Measurements from ENCODE around the gene MCRIP2.

MCRIP2 gene

DNA sequence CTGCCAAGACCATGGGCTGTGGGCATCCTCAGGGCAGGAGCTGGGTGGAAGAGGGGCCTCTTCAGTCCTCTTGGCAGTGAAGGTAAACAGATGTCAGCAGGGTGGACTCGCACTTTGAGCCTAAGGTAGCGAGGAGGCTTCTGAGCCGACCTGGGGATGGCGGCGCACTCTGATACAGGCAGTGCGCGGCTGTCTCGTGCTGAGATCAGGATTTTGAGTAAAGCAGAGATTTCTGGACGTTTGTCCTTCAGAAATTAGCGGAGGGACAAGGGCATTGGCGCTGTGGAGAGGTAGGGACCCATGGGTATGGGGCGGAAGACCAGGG lies 44.9 kb upstream of the MCRIP2 start:
- TF ChIP-seq TEAD4 (IDR thresholded peaks at IDR 0.05): no peak
- TF ChIP-seq, protein P1, sequence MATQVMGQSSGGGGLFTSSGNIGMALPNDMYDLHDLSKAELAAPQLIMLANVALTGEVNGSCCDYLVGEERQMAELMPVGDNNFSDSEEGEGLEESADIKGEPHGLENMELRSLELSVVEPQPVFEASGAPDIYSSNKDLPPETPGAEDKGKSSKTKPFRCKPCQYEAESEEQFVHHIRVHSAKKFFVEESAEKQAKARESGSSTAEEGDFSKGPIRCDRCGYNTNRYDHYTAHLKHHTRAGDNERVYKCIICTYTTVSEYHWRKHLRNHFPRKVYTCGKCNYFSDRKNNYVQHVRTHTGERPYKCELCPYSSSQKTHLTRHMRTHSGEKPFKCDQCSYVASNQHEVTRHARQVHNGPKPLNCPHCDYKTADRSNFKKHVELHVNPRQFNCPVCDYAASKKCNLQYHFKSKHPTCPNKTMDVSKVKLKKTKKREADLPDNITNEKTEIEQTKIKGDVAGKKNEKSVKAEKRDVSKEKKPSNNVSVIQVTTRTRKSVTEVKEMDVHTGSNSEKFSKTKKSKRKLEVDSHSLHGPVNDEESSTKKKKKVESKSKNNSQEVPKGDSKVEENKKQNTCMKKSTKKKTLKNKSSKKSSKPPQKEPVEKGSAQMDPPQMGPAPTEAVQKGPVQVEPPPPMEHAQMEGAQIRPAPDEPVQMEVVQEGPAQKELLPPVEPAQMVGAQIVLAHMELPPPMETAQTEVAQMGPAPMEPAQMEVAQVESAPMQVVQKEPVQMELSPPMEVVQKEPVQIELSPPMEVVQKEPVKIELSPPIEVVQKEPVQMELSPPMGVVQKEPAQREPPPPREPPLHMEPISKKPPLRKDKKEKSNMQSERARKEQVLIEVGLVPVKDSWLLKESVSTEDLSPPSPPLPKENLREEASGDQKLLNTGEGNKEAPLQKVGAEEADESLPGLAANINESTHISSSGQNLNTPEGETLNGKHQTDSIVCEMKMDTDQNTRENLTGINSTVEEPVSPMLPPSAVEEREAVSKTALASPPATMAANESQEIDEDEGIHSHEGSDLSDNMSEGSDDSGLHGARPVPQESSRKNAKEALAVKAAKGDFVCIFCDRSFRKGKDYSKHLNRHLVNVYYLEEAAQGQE (IDR thresholded peaks at IDR 0.05; ENCODE audit: low read depth): no peak
- TF ChIP-seq CREB1 (IDR thresholded peaks at IDR 0.05; ENCODE audit: low read depth): no peak

- TF ChIP-seq CEBPB (IDR thresholded peaks at IDR 0.05): no peak
- no peak for TF ChIP-seq EP300 (IDR thresholded peaks at IDR 0.05; ENCODE audit: borderline replicate concordance)
- no peak for TF ChIP-seq YY1 (IDR thresholded peaks at IDR 0.05; ENCODE audit: low read depth)
- TF ChIP-seq CREB1 (IDR thresholded peaks at IDR 0.05; ENCODE audit: low read depth): no peak
- no peak for TF ChIP-seq ZBTB7A (IDR thresholded peaks at IDR 0.05; ENCODE audit: low read depth)
- TF ChIP-seq TEAD4 (IDR thresholded peaks at IDR 0.05): no peak
- TF ChIP-seq, protein P2, sequence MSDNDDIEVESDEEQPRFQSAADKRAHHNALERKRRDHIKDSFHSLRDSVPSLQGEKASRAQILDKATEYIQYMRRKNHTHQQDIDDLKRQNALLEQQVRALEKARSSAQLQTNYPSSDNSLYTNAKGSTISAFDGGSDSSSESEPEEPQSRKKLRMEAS (IDR thresholded peaks at IDR 0.05): no peak
- no peak for TF ChIP-seq TCF12 (IDR thresholded peaks at IDR 0.05; ENCODE audit: low read depth)
- TF ChIP-seq FOXM1 (IDR thresholded peaks at IDR 0.05; ENCODE audit: borderline replicate concordance, low read depth): no peak
- TF ChIP-seq EGR1 (IDR thresholded peaks at IDR 0.05): no peak
- TF ChIP-seq TAF1 (IDR thresholded peaks at IDR 0.05; ENCODE audit: low read depth): no peak
- TF ChIP-seq, protein P1 (IDR thresholded peaks at IDR 0.05; ENCODE audit: low read depth): no peak
- no peak for TF ChIP-seq RAD21 (IDR thresholded peaks at IDR 0.05; ENCODE audit: low read depth)
- TF ChIP-seq NFIC (IDR thresholded peaks at IDR 0.05): no peak
- TF ChIP-seq USF1 (IDR thresholded peaks at IDR 0.05): no peak
These were observed 42.5 kb upstream of the MCRIP2 start for GRCh38 chr16:598823-599739.

DNA sequence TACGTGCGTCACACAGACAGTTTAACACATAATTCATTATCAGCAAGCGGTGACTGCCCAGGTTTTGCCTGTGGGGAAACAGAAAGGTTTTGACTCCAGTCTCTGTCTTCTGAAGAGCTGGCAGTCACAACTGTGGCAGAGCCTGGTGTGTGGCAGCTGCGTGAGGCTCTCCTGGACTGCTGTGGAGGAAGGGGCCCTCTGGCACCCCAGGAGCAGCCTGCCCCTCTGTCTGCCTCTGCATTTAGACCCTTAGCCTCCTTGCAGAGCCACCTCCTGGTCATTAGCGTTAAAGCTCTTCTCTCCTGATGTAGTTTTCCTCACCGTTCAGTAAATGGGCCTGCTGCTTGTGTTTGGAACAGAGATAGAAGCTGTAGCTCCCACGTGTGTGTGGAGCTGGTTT lies 40.8 kb upstream of the MCRIP2 start:
- TF ChIP-seq NFIC (IDR thresholded peaks at IDR 0.05): no peak
- TF ChIP-seq CEBPB (IDR thresholded peaks at IDR 0.05): no peak
- TF ChIP-seq TAF1 (IDR thresholded peaks at IDR 0.05; ENCODE audit: low read depth): no peak
- TF ChIP-seq, protein P2 (IDR thresholded peaks at IDR 0.05): no peak
- TF ChIP-seq, protein P1 (IDR thresholded peaks at IDR 0.05; ENCODE audit: low read depth): no peak
- no peak for TF ChIP-seq RAD21 (IDR thresholded peaks at IDR 0.05; ENCODE audit: low read depth)
- no peak for TF ChIP-seq EP300 (IDR thresholded peaks at IDR 0.05; ENCODE audit: borderline replicate concordance)
- no peak for TF ChIP-seq TEAD4 (IDR thresholded peaks at IDR 0.05)
- TF ChIP-seq CREB1 (IDR thresholded peaks at IDR 0.05; ENCODE audit: low read depth): no peak
- no peak for TF ChIP-seq USF1 (IDR thresholded peaks at IDR 0.05)
- TF ChIP-seq TCF12 (IDR thresholded peaks at IDR 0.05; ENCODE audit: low read depth): no peak
- TF ChIP-seq ZBTB7A (IDR thresholded peaks at IDR 0.05; ENCODE audit: low read depth): no peak
- TF ChIP-seq YY1 (IDR thresholded peaks at IDR 0.05; ENCODE audit: low read depth): no peak
- no peak for TF ChIP-seq EGR1 (IDR thresholded peaks at IDR 0.05)
- TF ChIP-seq FOXM1 (IDR thresholded peaks at IDR 0.05; ENCODE audit: borderline replicate concordance, low read depth): no peak

GRCh38 chr16:603933-604332 lies 37.7 kb upstream of the MCRIP2 start:
- TF ChIP-seq EP300 (IDR thresholded peaks at IDR 0.05; ENCODE audit: borderline replicate concordance) (no peak), NFIC (IDR thresholded peaks at IDR 0.05) (no peak), RAD21 (IDR thresholded peaks at IDR 0.05; ENCODE audit: low read depth) (no peak), ZBTB7A (IDR thresholded peaks at IDR 0.05; ENCODE audit: low read depth) (no peak), FOXM1 (IDR thresholded peaks at IDR 0.05; ENCODE audit: borderline replicate concordance, low read depth) (no peak), EGR1 (IDR thresholded peaks at IDR 0.05) (no peak), YY1 (IDR thresholded peaks at IDR 0.05; ENCODE audit: low read depth) (no peak), TEAD4 (IDR thresholded peaks at IDR 0.05) (no peak), TCF12 (IDR thresholded peaks at IDR 0.05; ENCODE audit: low read depth) (no peak), TAF1 (IDR thresholded peaks at IDR 0.05; ENCODE audit: low read depth) (no peak), CEBPB (IDR thresholded peaks at IDR 0.05) (no peak), USF1 (IDR thresholded peaks at IDR 0.05) (no peak)
- TF ChIP-seq, protein P1 (IDR thresholded peaks at IDR 0.05; ENCODE audit: low read depth): no peak
- TF ChIP-seq, protein P2 (IDR thresholded peaks at IDR 0.05): no peak

Measured in Ishikawa (cell line).